Uterus (tissue), 4 donors: ENCODE results near the gene SHC2. TPM values are rescaled to one million over a fixed set of nuclear protein-coding genes. Genes with fewer than 3 reads are reported as not detected.
A peak's percentile ranks its signal among the peaks of the same experiment; 100 is the strongest.

Experiments
- DNase-seq, 2 donors: peaks; one replicate each; pipeline ENCODE4 v3.0.0-alpha.2; 2019 to 2020
- H3K27ac ChIP-seq, 2 donors: fragments of 200-600 bp; sonication (generic); 1 replicate in 1 of 2; 2 replicates in 1 of 2; pipeline ENCODE4 v1.5.1; 2016 to 2018
- H3K27me3 ChIP-seq, 2 donors: fragments of 200-600 bp; sonication (generic); one replicate each; pipeline ENCODE4 v1.5.1; 2018 to 2019; ENCODE audit warnings: control low read depth in 1 of 2
- H3K36me3 ChIP-seq, 2 donors: fragments of 200-600 bp; sonication (generic); one replicate each; pipeline ENCODE4 v1.5.1; 2019; ENCODE audit warnings: control low read depth in 1 of 2
- H3K4me1 ChIP-seq, 2 donors: fragments of 200-600 bp; sonication (generic); one replicate each; pipeline ENCODE4 v1.5.1; 2018 to 2019; ENCODE audit warnings: control low read depth in 1 of 2
- H3K4me3 ChIP-seq, 2 donors: fragments of 200-600 bp; sonication (generic); 1 replicate in 1 of 2; 2 replicates in 1 of 2; pipeline ENCODE4 v1.5.1; 2018 to 2019; ENCODE audit warnings: mild to moderate bottlenecking in 1 of 2
- H3K9me3 ChIP-seq, 2 donors: fragments of 200-600 bp; sonication (generic); one replicate each; pipeline ENCODE4 v1.5.1; 2019; ENCODE audit warnings: control low read depth in 1 of 2
- POLR2A ChIP-seq, 2 donors: fragments of 450-650 bp; IDR thresholded peaks; one replicate each; pipeline ENCODE4 v1.6.1; 2016; ENCODE audit warnings: antibody characterized with exemption in 2 of 2, mild to moderate bottlenecking in 1 of 2, moderate library complexity in 1 of 2
- intact Hi-C: fragments of 100-400 bp; cut with DNase I; formaldehyde crosslinking; loops from one replicate; pipeline ENCODE4 v1.15.1; 2023; ENCODE audit warnings: low total_unique reads
- total RNA-seq, 4 donors: library from RNA; depleted of rRNA in 3 of 4; stranded (reverse); fragments of >200 nt in 3 of 4; gene quantifications; one replicate each; pipeline versions ENCODE4 v1.1.0 to v1.2.4, GENCODE V29; 2014 to 2023
- TF ChIP-seq, protein P1 (sequence below), 4 experiments: fragments of 200-600 bp in 2 of 4; fragments of 450-650 bp in 2 of 4; sonication (generic) in 2 of 4; IDR thresholded peaks; one replicate each; pipeline ENCODE4 v1.5.1; 2016 to 2019; ENCODE audit warnings: antibody characterized with exemption in 4 of 4, mild to moderate bottlenecking in 2 of 4, moderate library complexity in 1 of 4
- donor health status: DM: yes; HTN: yes; CAD: no.

The SHC2 gene
- total RNA-seq, result 10 to 100 TPM in 2 of 4 donors, 1 to 10 TPM in 2; 2.9 to 43.6 (median 8.4) TPM

- peak within 1 kb of the TSS; percentile 67 to 79 for H3K27ac ChIP-seq
- DNase-seq, result peak; percentile 41 to 57
- no peaks in the 10 kb centered on the region for H3K36me3 ChIP-seq
These were observed at the start of gene SHC2 for GRCh38 chr19:460877-461720. SHC2 (minus strand) TSS chr19:461033; CDS start chr19:460996, 37 bp downstream.

GRCh38 chr19:508204-509150, 47.6 kb upstream of the SHC2 start:
- Histone ChIP-seq H3K36me3 (no peaks in the 10 kb centered on the region), H3K27ac (no peak overlapping the region), H3K9me3 (no peaks in the 10 kb centered on the region), H3K4me3 (peak overlapping the region; percentile 82 to 99), H3K4me1 (peaks cover 0 to 7% of the 10 kb centered on the region in 2 donors), H3K27me3 (no peaks in the 10 kb centered on the region)
- DNase-seq, result no peak
- intact Hi-C loops, result no loop called here
- TF ChIP-seq POLR2A (IDR thresholded peaks at IDR 0.05), result no peak
- TF ChIP-seq, protein P1, sequence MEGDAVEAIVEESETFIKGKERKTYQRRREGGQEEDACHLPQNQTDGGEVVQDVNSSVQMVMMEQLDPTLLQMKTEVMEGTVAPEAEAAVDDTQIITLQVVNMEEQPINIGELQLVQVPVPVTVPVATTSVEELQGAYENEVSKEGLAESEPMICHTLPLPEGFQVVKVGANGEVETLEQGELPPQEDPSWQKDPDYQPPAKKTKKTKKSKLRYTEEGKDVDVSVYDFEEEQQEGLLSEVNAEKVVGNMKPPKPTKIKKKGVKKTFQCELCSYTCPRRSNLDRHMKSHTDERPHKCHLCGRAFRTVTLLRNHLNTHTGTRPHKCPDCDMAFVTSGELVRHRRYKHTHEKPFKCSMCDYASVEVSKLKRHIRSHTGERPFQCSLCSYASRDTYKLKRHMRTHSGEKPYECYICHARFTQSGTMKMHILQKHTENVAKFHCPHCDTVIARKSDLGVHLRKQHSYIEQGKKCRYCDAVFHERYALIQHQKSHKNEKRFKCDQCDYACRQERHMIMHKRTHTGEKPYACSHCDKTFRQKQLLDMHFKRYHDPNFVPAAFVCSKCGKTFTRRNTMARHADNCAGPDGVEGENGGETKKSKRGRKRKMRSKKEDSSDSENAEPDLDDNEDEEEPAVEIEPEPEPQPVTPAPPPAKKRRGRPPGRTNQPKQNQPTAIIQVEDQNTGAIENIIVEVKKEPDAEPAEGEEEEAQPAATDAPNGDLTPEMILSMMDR (IDR thresholded peaks at IDR 0.05), result no peak

More at GRCh38 chr19:460877-461720, at the start of gene SHC2:
- intact Hi-C loops, result no loop called here
- TF ChIP-seq, protein P1 (IDR thresholded peaks at IDR 0.05), result no peak
- TF ChIP-seq POLR2A (IDR thresholded peaks at IDR 0.05), result peak; percentile 48 to 73
- peaks cover 0 to 16% of the 10 kb centered on the region in 2 donors for H3K4me1 ChIP-seq
- no peaks in the 10 kb centered on the region for H3K27me3 ChIP-seq
- H3K4me3 ChIP-seq, result peak within 1 kb of the TSS; percentile 63 to 85
- no peaks in the 10 kb centered on the region for H3K9me3 ChIP-seq

DNA sequence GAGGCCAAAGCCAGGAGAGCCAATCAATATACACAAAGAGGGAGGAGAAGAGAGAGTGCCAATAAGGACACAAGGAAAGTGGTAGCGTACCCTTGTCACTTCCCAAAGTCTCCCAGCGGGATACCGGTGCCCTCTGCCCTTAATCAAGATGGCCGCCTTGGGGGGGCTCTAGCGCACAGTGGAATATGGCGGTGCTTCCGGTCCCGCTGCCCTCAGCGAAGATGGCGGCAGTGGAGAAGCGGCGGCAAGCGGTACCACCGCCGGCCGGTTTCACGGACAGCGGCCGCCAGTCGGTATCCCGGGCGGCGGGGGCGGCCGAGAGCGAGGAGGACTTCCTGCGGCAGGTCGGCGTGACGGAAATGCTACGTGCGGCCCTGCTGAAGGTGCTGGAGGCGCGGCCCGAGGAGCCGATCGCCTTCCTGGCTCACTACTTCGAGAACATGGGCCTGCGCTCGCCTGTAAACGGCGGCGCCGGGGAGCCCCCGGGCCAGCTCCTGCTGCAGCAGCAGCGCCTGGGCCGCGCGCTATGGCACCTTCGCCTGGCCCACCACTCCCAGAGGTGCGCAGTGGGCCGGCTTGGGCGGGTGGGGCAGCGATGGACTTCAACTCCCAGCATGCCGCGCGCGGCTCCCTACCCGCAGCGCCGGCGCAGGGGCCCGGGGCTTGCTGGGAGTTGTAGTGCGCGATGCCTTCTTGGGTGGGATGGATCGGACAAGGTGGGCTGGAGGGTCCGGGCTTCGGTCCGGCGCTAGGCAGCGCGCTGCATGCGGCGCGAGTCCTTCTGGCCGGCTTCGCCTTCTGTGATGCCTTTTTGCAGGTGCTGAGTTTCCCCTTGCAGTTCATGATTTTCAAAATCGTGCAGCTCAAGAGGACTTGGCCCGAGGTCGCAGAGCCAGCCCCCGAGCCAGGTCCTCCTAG, 46.7 kb upstream of the SHC2 start, which contains the start of gene TPGS1:
TPGS1 (plus strand) TSS at position 212 of the 918 bp plus-strand sequence; CDS start at position 222, 10 bp downstream.
- Histone ChIP-seq H3K4me3 (peak within 1 kb of the TSS; percentile 82 to 99), H3K4me1 (peaks cover 0 to 7% of the 10 kb centered on the region in 2 donors), H3K9me3 (no peaks in the 10 kb centered on the region), H3K36me3 (no peaks in the 10 kb centered on the region), H3K27me3 (no peaks in the 10 kb centered on the region), H3K27ac (peak within 1 kb of the TSS; percentile 91 to 93)
- DNase-seq, result peak; percentile 60 to 71
- intact Hi-C loops, result no loop called here
- TF ChIP-seq, protein P1 (IDR thresholded peaks at IDR 0.05), result peak in 1 of 4 experiments; percentile 36
- no peak for TF ChIP-seq POLR2A (IDR thresholded peaks at IDR 0.05)

- intact Hi-C loops, result no loop called here
- H3K9me3 ChIP-seq, result no peaks in the 10 kb centered on the region
- peak overlapping the region; percentile 91 to 93 for H3K27ac ChIP-seq
- no peaks in the 10 kb centered on the region for H3K36me3 ChIP-seq
- H3K4me1 ChIP-seq, result peaks cover 0 to 7% of the 10 kb centered on the region in 2 donors
- peak in 1 of 2 donors; percentile 36 for TF ChIP-seq POLR2A (IDR thresholded peaks at IDR 0.05)
- TF ChIP-seq, protein P1 (IDR thresholded peaks at IDR 0.05), result peak; percentile 97 to 99 (median 98)
- DNase-seq, result peak; percentile 97 to 100
- no peaks in the 10 kb centered on the region for H3K27me3 ChIP-seq
- H3K4me3 ChIP-seq, result peak overlapping the region; percentile 82 to 99
These were observed 45.8 kb upstream of the SHC2 start for GRCh38 chr19:506404-507285.
